IPS DF 6.9 (cell line): ENCODE measurements around the gene STAT5B.
"Not testable (repeated sequence)": the region's sequence is repeated elsewhere in the genome, so short reads cannot be mapped to it uniquely, and the experiment has no call there.

Experiments used
- DNase-seq: peaks from one replicate; pipeline ENCODE4 v3.0.0-alpha.2; 2013; ENCODE audit warnings: low read depth, low spot score
- H3K27ac ChIP-seq: one replicate; pipeline ENCODE4 v1.5.1; 2013; ENCODE audit warnings: low read length, control low read depth
- H3K27me3 ChIP-seq: 2 replicates; pipeline ENCODE4 v1.6.1; 2013; ENCODE audit warnings: mild to moderate bottlenecking, low read length; ENCODE audit not compliant: control insufficient read depth, insufficient read depth
- H3K36me3 ChIP-seq: 2 replicates; pipeline ENCODE4 v1.6.1; 2013; ENCODE audit warnings: low read length; ENCODE audit not compliant: control insufficient read depth, insufficient read depth
- H3K4me1 ChIP-seq: 2 replicates; pipeline ENCODE4 v1.6.1; 2013; ENCODE audit warnings: low read length; ENCODE audit not compliant: control insufficient read depth, insufficient read depth
- H3K4me3 ChIP-seq: 2 replicates; pipeline ENCODE4 v1.5.1; 2013; ENCODE audit warnings: mild to moderate bottlenecking, low read length
- H3K9me3 ChIP-seq: 2 replicates; pipeline ENCODE4 v1.6.1; 2013; ENCODE audit warnings: low read length, inconsistent platforms; ENCODE audit not compliant: control insufficient read depth, insufficient read depth
- WGBS: extraction: QIAGEN DNeasy Blood & Tissue Kit; methylation state at CpG from one replicate; pipeline ENCODE4 v1.1.7; 2013; ENCODE audit warnings: mixed read lengths, missing lambda C conversion rate; ENCODE audit not compliant: insufficient read length, insufficient coverage; 5-methylcytosine and 5-hydroxymethylcytosine counted together

STAT5B gene

DNA sequence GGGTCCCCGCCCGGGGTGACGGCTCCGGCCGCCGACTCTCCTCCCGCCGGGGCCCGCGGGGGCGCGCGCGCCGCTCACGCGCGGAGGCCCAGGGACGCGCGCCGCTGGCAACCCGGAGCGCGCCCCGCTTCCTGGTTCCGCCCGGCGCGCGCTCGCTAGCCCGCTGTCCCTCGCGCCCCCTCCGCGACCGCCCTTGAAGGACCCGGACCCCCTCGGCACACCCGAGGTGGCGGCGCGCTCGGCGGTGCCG lies at the start of gene STAT5B:
STAT5B (minus strand) TSS at position 33 of the 250 bp plus-strand sequence. CDS start 44,264 bp downstream, outside the sequence.
- Histone ChIP-seq H3K4me1 (no peaks in the 10 kb centered on the region), H3K4me3 (peak within 1 kb of the TSS; percentile 69), H3K36me3 (no peaks in the 10 kb centered on the region), H3K27ac (no peak within 1 kb of the TSS), H3K9me3 (no peaks in the 10 kb centered on the region), H3K27me3 (no peaks in the 10 kb centered on the region)
- no peak for DNase-seq
- WGBS, result no CpG with 5 or more reads among the region's 47 CpGs

- Histone ChIP-seq H3K27me3 (no peaks in the 10 kb centered on the region), H3K27ac (no peak overlapping the region), H3K9me3 (no peaks in the 10 kb centered on the region), H3K4me1 (no peaks in the 10 kb centered on the region), H3K4me3 (no peak overlapping the region), H3K36me3 (peaks cover 19% of the 10 kb centered on the region; the same call in 1 of the 2 replicates)
- no CpG with 5 or more reads among the region's 7 CpGs for WGBS
- no peak for DNase-seq
These were observed 48.8 kb upstream of the STAT5B start for GRCh38 chr17:42325026-42325425.

GRCh38 chr17:42323268-42323773 lies 47.1 kb upstream of the STAT5B start:
- H3K36me3 ChIP-seq, result peaks cover 22% of the 10 kb centered on the region; the same call in 1 of the 2 replicates
- H3K4me1 ChIP-seq, result no peaks in the 10 kb centered on the region
- no CpG with 5 or more reads among the region's 5 CpGs for WGBS
- no peak for DNase-seq
- H3K4me3 ChIP-seq, result no peak overlapping the region
- no peaks in the 10 kb centered on the region for H3K9me3 ChIP-seq
- H3K27me3 ChIP-seq, result no peaks in the 10 kb centered on the region
- no peak overlapping the region for H3K27ac ChIP-seq

- peak; percentile 90 for DNase-seq
- no CpG with 5 or more reads among the region's 10 CpGs for whole genome bisulfite sequencing
- H3K9me3 ChIP-seq, result no peaks in the 10 kb centered on the region
- no peak overlapping the region for H3K4me3 ChIP-seq
- peaks cover 22% of the 10 kb centered on the region; the same call in 1 of the 2 replicates for H3K36me3 ChIP-seq
- H3K4me1 ChIP-seq, result no peaks in the 10 kb centered on the region
- no peak overlapping the region for H3K27ac ChIP-seq
- no peaks in the 10 kb centered on the region for H3K27me3 ChIP-seq
These were observed 46.4 kb upstream of the STAT5B start for GRCh38 chr17:42322382-42323267.

DNA sequence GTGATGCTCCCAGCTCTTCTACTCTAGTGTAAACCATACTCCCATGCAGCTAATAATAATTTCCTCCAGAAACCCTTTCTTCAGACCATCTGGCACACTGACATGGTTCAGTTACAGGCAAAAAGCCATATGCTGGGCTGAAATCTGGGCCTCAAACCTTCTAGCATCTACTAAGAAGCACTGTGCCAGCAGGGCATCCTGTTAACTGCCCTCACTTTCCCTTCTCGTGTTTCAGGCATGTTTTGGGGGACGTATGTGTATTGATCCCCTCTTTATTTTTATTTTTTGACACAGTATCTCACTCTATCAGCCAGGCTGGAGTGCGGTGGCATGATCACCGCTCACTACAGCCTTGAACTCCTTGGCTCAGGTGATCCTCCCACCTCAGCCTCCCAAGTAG lies 45.4 kb upstream of the STAT5B start:
- no peak overlapping the region for H3K27ac ChIP-seq
- peaks cover 22% of the 10 kb centered on the region; the same call in 1 of the 2 replicates for H3K36me3 ChIP-seq
- WGBS, result no CpG with 5 or more reads among the region's 4 CpGs
- H3K9me3 ChIP-seq, result no peaks in the 10 kb centered on the region
- no peak for DNase-seq
- no peaks in the 10 kb centered on the region for H3K4me1 ChIP-seq
- H3K4me3 ChIP-seq, result no peak overlapping the region
- no peaks in the 10 kb centered on the region for H3K27me3 ChIP-seq

DNA sequence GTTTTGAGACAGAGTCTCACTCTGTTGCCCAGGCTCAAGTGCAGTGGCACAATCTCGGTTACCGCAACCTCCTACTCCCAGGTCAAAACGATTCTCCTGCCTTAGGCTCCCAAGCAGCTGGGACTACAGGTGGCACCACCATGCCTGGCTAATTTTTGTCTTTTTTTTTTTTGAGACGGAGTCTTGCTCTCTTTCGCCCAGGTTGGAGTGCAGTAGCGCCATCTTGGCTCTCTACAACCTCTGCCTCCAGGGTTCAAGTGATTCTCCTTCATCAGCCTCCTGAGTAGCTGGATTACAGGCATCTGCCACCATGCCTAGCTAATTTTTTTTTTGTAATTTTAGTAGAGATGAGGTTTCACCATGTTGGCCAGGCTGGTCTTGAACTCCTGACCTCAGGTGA lies 41.8 kb upstream of the STAT5B start:
- H3K4me1 ChIP-seq, H3K27ac ChIP-seq, DNase-seq, H3K9me3 ChIP-seq, H3K27me3 ChIP-seq, H3K4me3 ChIP-seq: not testable (repeated sequence)
- WGBS, result no CpG with 5 or more reads among the region's 6 CpGs
- H3K36me3 ChIP-seq, result peaks cover 16% of the 10 kb centered on the region; the same call in 1 of the 2 replicates

DNA sequence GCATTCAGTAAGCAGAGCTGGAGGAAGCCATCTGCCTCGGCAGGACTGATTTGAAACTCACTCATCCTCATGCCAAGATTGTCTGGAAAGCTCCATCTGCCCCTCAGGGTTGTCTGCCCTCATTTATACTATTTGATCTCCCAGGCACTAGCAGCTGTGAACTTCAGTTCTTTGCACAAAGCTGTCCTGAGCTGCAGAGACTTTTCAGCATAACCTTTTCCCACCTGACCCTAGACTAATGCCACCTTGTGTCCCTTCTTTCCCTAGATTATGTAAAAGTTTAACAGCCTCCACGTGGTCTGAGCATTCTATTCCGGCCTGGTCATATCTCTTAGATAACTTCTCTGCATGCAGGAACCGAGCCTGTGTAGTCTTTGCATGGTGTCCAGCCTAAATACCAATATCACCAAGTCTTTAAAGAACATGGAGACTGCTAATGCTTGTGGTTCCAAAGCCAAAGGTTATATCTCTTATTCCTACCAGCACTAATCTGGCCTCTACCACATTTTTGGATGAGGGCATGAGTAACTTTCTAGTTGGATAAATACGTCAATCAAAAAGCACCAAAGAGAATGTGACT lies 41.2 kb upstream of the STAT5B start:
- peaks cover 15% of the 10 kb centered on the region; the same call in 1 of the 2 replicates for H3K36me3 ChIP-seq
- no CpG with 5 or more reads among the region's 5 CpGs for WGBS
- DNase-seq, result no peak

GRCh38 chr17:42316755-42317154 lies 40.6 kb upstream of the STAT5B start:
- Histone ChIP-seq H3K4me1 (peaks cover 5% of the 10 kb centered on the region), H3K36me3 (peaks cover 10% of the 10 kb centered on the region; the same call in 1 of the 2 replicates), H3K27ac (no peak overlapping the region), H3K27me3 (no peaks in the 10 kb centered on the region), H3K4me3 (no peak overlapping the region), H3K9me3 (no peaks in the 10 kb centered on the region)
- WGBS, result no CpG with 5 or more reads among the region's 4 CpGs
- DNase-seq, result no peak

More for the DNA sequence above, 41.2 kb upstream of the STAT5B start:
- no peaks in the 10 kb centered on the region for H3K9me3 ChIP-seq
- no peak overlapping the region for H3K27ac ChIP-seq
- H3K27me3 ChIP-seq, result no peaks in the 10 kb centered on the region
- H3K4me1 ChIP-seq, result peaks cover 5% of the 10 kb centered on the region
- no peak overlapping the region for H3K4me3 ChIP-seq

DNA sequence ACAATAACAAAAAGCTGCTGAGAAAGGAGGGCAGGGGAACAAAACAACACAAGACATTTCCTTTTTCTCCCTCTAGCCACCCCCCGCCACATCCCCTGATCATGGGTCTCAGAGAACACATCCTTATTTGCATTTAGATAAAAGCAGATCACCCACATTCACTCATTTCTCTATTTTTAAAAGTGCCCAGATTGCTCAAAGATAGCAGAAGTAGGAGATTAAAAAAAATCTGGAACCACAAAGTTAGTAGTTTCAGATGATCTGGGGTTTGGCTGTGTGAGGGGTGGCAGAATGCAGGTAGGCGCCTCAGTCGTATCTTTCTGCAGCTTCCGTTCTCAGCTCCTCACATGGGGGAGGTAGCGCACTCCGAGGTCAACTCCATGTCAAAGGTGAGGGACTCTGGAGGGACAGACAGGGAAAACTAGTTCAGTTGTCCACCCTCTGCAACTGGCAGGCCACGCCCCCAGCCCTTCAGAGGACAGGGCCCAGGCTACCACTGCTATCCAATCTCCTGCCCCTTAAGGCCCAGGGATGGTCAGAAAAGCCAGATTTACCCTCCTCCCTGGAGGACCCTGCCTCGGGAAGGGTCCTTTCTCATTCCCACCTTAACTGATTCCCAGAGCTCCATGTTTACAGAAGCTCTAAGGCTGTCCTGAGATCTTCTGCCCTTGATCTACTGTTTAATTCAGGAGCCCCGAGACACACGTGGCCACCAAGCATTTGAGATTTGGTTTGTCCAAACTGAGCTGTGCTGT lies 39.4 kb upstream of the STAT5B start:
- peaks cover 6% of the 10 kb centered on the region for H3K4me1 ChIP-seq
- no CpG with 5 or more reads among the region's 10 CpGs for WGBS
- no peaks in the 10 kb centered on the region for H3K9me3 ChIP-seq
- no peak for DNase-seq
- H3K27ac ChIP-seq, result no peak overlapping the region
- no peak overlapping the region for H3K4me3 ChIP-seq
- no peaks in the 10 kb centered on the region for H3K27me3 ChIP-seq
- H3K36me3 ChIP-seq, result peaks cover 9% of the 10 kb centered on the region; the same call in 1 of the 2 replicates
